GM23248 (cell line): Measurements from ENCODE around the gene GOLGA3.

Experiments
- EZH2 ChIP-seq: fragments of 200-600 bp; sonication (generic); IDR thresholded peaks from 2 replicates; pipeline ENCODE4 v1.6.1; 2018; ENCODE audit warnings: antibody characterized with exemption, mild to moderate bottlenecking; ENCODE audit not compliant: insufficient read depth, poor library complexity, severe bottlenecking
- EZH2phosphoT487 ChIP-seq: fragments of 200-600 bp; sonication (generic); IDR thresholded peaks from 2 replicates; pipeline ENCODE4 v1.6.1; 2018; ENCODE audit warnings: antibody characterized with exemption, moderate library complexity, mild to moderate bottlenecking, low read depth; ENCODE audit not compliant: insufficient read depth

GRCh38 chr12:132764231-132764630, 64.4 kb downstream of the GOLGA3 start:
- TF ChIP-seq EZH2phosphoT487 (no peak), EZH2 (no peak)
